ENCODE measurements around the gene FOXR1.

FOXR1 gene

DNA sequence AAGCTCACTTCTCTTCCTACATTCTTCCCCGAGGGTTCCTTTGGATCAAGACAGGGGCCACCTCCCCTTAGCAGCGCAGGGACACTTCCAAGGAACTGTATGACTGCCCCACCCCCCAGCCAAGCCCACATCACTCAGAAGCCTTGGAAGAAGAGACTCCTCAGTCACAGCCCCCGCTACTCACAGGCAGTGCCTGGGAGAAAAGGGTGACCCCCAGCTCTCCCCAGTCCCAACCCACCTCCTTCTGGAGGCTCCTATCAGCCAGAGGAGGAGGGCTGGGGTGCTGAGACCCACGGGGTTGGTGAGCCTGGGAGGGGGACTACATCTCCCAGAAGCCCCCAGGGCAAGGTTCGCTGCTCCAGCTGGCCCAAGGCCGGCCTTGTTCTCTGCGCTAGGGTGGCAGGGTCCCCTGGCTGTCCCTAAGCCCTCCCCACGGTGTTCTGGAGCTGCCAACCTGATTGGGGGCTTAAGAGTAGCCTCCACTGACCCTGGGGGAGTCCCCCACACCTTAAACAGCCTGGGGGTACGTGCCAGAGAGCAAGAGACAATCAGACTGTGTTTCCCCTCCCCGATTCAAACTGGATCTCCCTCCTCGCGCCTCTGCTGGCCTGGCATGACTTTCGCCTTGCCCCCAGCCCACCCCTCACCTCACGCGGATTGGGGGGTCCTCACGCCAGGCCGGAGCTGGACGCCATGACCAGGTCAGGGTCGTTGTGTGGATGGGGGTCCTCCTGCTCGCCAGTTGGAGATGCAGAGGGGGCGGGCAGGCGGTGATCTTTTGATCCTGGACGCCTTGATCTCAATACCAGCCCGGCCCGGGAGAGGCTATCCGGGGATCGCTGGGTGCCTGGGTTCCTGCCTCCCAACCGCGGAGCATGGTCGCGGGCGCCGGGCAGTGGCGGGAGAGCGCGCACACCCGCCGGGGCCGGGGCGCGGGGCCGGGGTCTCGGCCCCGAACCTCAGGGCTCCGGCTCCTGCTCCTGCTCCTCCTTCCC is 46.7 kb upstream of the FOXR1 start (continued):
- TF ChIP-seq, protein P1, sequence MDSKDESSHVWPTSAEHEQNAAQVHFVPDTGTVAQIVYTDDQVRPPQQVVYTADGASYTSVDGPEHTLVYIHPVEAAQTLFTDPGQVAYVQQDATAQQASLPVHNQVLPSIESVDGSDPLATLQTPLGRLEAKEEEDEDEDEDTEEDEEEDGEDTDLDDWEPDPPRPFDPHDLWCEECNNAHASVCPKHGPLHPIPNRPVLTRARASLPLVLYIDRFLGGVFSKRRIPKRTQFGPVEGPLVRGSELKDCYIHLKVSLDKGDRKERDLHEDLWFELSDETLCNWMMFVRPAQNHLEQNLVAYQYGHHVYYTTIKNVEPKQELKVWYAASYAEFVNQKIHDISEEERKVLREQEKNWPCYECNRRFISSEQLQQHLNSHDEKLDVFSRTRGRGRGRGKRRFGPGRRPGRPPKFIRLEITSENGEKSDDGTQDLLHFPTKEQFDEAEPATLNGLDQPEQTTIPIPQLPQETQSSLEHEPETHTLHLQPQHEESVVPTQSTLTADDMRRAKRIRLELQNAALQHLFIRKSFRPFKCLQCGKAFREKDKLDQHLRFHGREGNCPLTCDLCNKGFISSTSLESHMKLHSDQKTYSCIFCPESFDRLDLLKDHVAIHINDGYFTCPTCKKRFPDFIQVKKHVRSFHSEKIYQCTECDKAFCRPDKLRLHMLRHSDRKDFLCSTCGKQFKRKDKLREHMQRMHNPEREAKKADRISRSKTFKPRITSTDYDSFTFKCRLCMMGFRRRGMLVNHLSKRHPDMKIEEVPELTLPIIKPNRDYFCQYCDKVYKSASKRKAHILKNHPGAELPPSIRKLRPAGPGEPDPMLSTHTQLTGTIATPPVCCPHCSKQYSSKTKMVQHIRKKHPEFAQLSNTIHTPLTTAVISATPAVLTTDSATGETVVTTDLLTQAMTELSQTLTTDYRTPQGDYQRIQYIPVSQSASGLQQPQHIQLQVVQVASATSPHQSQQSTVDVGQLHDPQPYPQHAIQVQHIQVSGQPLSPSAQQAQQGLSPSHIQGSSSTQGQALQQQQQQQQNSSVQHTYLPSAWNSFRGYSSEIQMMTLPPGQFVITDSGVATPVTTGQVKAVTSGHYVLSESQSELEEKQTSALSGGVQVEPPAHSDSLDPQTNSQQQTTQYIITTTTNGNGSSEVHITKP (tag by site-specific recombination; IDR thresholded peaks at IDR 0.05): peak; percentile 86
- peak; percentile 10; the same call in 1 of the 2 replicates for TF ChIP-seq SP2 (tag by site-specific recombination; IDR thresholded peaks at IDR 0.05)
- peak; percentile 87 for TF ChIP-seq ZNF341 (tag by site-specific recombination; IDR thresholded peaks at IDR 0.05; ENCODE audit: low read depth)
- peak; percentile 83; the same call in 1 of the 2 replicates for TF ChIP-seq ZBTB20 (tag by site-specific recombination; IDR thresholded peaks at IDR 0.05)
- no peak for TF ChIP-seq ZNF776 (tag by site-specific recombination; IDR thresholded peaks at IDR 0.05; ENCODE audit: borderline replicate concordance)
- no peak for TF ChIP-seq ZNF324 (tag by site-specific recombination; IDR thresholded peaks at IDR 0.05)
- no peak for TF ChIP-seq ZNF510 (tag by site-specific recombination; IDR thresholded peaks at IDR 0.05; ENCODE audit: insufficient replicate concordance)
- TF ChIP-seq KLF9 (tag by site-specific recombination; IDR thresholded peaks at IDR 0.05; ENCODE audit: low read depth): peak; percentile 51; the same call in 1 of the 2 replicates
- TF ChIP-seq, protein P2, sequence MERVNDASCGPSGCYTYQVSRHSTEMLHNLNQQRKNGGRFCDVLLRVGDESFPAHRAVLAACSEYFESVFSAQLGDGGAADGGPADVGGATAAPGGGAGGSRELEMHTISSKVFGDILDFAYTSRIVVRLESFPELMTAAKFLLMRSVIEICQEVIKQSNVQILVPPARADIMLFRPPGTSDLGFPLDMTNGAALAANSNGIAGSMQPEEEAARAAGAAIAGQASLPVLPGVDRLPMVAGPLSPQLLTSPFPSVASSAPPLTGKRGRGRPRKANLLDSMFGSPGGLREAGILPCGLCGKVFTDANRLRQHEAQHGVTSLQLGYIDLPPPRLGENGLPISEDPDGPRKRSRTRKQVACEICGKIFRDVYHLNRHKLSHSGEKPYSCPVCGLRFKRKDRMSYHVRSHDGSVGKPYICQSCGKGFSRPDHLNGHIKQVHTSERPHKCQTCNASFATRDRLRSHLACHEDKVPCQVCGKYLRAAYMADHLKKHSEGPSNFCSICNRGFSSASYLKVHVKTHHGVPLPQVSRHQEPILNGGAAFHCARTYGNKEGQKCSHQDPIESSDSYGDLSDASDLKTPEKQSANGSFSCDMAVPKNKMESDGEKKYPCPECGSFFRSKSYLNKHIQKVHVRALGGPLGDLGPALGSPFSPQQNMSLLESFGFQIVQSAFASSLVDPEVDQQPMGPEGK (tag by site-specific recombination; IDR thresholded peaks at IDR 0.05): peak; percentile 63
- no peak for TF ChIP-seq ZNF248 (tag by site-specific recombination; IDR thresholded peaks at IDR 0.05)
- no peak for TF ChIP-seq GFI1B (tag by site-specific recombination; IDR thresholded peaks at IDR 0.05)

DNA sequence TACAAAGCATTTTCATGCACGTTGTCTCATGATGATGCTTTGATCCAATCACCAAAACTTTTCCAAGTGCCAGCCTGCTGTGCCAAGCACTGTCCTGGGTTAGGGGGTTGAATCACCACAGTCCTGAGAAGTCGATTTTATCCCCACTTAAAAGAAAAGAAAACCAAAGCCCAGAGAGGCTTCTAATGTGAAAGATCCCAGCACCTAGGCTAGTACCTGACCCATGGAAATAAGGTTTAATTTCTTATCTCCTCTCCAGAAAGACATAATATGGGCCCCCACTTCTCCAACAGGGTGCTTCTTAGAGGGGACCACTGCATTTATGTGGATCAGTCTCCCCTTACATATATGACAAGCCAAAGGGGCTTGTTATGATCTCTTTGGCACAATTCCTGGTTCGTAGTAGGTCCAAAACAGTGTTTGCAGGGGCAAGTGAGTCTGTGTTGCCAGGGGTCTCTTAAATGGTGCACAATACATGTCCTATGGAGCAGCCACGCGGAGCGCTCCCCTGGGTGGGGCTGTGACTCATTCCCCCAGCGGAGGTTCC is 43.9 kb upstream of the FOXR1 start:
- Histone ChIP-seq H3K27ac (ENCODE audit: extremely low read depth, low read depth, low read length) (no peak overlapping the region), H3K9me3 (ENCODE audit: control insufficient read depth, insufficient read depth, low read depth, low read length) (no peaks in the 10 kb centered on the region), H3K4me3 (ENCODE audit: low read depth, low read length) (peak overlapping the region; percentile 1; the same call in 1 of the 2 replicates), H3K4me1 (ENCODE audit: control insufficient read depth, insufficient read depth, low read length) (peaks cover 3% of the 10 kb centered on the region; the same call in 1 of the 2 replicates), H3K36me3 (ENCODE audit: control insufficient read depth in 2 of 2, insufficient read depth in 1 of 2, low read length in 2 of 2) (no peaks in the 10 kb centered on the region)
- POLR2A ChIA-PET: interaction anchor here (0.6 to 5.6 kb wide), 5 partner anchors 11 to 70 kb away, joined by 3 to 96 read pairs (median 7); partner anchors contain the start of gene CENATAC
- CTCF ChIA-PET: interaction anchor here (0.5 to 6.8 kb wide), 18 partner anchors 9 to 1402 kb away, joined by 3 to 196 read pairs (median 4); partner anchors contain the start of gene SLC37A4
- TF ChIP-seq MYNN (tag by site-specific recombination; IDR thresholded peaks at IDR 0.05; ENCODE audit: borderline replicate concordance) (peak; percentile 69), ZNF133 (tag by site-specific recombination; IDR thresholded peaks at IDR 0.05) (no peak), ZXDB (tag by site-specific recombination; IDR thresholded peaks at IDR 0.05) (no peak), ZNF239 (tag by site-specific recombination; IDR thresholded peaks at IDR 0.05) (no peak), ZNF146 (tag by site-specific recombination; IDR thresholded peaks at IDR 0.05) (no peak)

Measured in HEK293 (cell line).